T-helper 1 cell treated with Interleukin-12 subunit alpha and Interleukin-12 subunit beta and Interleukin-4 antibody, amounts not matched to agents 30 ng/mL and 1 ng/mL, for 36 hours (primary cell): Measurements from ENCODE around the gene LNPK. TPM values are rescaled to one million over a fixed set of nuclear protein-coding genes. Genes with fewer than 3 reads are reported as not detected.
"Not testable (repeated sequence)": the region's sequence is repeated elsewhere in the genome, so short reads cannot be mapped to it uniquely, and the experiment has no call there.

Experiments used
- intact Hi-C: fragments of 100-400 bp; cut with micrococcal nuclease; formaldehyde crosslinking; loops from one replicate; pipeline ENCODE4 v1.15.1; 2024
- total RNA-seq: library from RNA; stranded (reverse); gene quantifications from 2 replicates; pipeline ENCODE4 v1.2.3, GENCODE V29; 2022

LNPK gene, protein sequence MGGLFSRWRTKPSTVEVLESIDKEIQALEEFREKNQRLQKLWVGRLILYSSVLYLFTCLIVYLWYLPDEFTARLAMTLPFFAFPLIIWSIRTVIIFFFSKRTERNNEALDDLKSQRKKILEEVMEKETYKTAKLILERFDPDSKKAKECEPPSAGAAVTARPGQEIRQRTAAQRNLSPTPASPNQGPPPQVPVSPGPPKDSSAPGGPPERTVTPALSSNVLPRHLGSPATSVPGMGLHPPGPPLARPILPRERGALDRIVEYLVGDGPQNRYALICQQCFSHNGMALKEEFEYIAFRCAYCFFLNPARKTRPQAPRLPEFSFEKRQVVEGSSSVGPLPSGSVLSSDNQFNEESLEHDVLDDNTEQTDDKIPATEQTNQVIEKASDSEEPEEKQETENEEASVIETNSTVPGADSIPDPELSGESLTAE
- 34.9 and 35.6 TPM in 2 replicates for total RNA-seq

DNA sequence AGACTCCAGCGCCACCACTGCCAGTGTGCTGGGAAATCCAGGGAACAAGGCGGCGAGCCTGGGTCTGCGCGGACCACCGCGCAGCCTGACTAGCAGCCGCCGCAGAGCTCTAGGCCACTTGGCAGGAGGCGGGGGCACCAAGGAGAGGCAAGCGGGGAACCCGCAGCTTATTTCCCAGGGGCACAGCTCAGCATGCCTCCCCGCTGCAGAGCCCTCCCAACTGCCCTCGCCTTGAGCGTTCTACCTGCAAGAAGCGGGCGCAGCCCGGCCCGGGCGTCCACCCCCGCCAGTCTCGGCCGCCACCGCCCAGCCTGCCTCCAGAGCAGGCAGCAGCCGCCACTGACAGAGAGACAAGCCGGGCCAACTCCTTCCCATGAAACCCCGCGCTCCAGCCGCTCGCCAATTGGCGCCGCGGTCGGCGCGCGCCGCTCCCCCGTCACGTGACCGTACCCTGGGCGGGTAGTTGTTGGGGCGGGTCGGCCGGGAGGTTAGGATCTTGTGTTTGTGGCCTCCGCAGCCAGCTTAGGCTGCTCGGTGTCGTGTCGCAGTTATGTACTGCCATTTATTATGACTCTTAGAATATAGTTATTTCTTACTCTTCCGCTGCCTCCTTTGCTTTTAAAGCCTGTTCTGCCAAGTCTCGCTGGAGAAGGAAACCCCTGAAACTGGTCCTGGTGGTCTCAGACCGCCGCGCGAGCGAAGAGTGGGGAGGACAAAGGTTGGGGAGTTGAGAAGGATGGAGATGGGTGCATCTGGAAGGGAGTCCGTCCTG lies at the start of gene LNPK:
TSS of gene LNPK (minus strand) at position 352 of the 772 bp plus-strand sequence. CDS start 6,683 bp downstream, outside the sequence.
- intact Hi-C loops: loop anchor here (1.0 to 10.0 kb wide), 17 partner anchors 9 to 1753 kb away; partner anchors contain the start of genes AGPS, ATF2, ATP5MC3 and GPR155

DNA sequence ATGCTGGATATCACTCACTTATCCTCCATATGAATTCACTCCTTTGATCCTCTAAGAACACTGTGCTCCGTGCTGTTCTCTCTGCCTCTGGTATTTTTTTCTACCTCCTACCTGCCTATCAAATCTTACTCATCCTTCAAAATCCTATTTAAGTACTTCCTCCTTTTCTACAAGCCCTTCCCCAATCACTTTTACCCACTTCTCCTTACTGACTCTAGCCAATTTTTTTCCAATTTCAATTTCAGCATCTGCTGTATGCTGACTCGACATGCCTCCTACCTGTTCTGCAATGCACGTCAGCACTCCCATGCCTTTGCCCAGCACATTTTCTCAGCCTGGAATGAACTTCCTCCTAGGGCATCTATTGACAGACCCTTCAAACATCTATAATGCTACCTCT lies 37.3 kb upstream of the LNPK start:
- intact Hi-C loops: no loop called here

DNA sequence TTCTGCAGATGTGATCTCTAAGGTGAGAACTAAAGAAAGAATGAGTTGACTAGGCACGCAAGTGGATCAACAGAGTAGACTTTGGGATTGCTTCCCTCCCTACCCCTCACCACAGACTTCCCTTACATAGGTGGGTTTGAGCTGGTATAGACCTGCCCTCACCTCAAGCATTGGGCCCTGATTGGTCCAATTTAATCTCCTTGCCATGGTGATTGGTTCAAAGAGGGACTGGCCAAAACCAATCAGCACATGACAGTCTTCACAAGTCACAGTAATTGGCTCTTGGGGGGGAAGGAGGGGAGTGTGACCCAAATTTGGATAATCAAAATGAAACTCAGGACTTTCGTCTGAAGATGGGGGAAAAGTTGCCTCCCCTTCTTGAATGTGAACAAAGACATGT lies 36.6 kb upstream of the LNPK start:
- intact Hi-C loops: no loop called here

DNA sequence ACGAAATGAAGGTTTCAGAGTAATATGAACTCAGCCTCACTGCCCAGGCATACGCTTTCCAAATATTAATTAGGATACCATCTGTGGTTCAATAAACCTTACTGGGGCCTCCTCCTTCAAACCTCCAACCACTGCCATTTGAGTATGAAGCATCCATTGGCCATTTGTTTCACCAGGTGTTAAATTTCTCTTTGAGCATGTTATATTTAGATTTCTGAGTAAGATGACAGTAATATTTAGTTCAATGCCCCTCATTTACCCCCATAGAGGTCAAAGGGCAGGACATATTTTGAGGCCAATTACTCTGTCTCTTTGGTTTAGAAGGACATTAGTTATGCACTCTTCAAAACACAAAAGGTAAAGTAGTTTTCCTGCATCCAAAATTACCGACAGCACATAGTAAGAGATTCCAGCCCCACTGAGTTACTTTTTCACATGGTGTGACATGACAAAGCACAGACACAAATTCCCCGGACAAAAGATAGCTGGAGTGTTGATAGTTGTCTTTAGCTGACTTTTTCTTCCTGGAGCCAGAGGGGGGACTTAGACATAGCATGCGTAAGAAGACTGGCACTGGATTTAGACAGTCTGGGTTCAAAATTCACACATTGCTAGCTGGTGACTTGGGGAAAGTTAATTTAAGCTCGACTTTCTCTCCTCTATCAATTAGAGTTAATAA lies 33.1 kb upstream of the LNPK start:
- intact Hi-C loops: no loop called here

DNA sequence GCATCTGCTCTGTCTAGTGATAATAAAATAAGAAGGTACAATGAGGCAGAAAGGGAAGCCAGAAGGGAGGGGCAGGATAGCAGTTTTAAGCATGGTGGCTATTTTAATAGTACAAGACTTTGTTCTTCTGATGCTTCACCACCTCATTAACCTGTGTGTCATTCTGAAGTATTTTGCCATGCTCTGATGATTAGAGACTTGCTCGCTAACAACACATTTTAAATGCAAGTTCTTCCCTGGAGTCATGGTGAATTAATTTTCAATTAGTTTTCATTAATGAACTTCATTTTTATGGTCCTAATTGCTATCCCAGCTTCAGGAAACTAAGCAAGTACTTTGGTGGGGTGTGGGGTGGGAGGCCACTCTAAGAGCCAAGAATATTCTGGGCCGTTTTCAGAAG lies 25.7 kb upstream of the LNPK start:
- intact Hi-C loops: no loop called here

DNA sequence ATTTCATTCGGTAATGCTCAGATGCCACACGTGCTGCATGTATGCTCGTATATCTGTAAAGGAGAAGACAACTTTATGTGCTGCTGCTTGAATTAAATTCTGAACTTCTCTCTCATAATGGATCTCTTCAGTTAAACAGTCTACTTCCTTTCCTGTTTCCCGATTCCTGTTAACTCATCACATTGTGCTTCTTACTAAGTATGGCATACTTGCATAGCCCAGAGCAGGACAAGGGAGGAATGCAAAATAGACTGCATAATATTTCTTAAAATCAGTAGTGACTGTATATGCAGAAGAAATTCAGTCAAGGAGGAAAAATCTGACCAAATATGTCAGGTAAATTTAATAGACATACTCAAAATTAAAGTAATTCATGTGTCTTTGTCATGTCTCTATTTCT lies 23.9 kb upstream of the LNPK start:
- intact Hi-C loops: no loop called here

DNA sequence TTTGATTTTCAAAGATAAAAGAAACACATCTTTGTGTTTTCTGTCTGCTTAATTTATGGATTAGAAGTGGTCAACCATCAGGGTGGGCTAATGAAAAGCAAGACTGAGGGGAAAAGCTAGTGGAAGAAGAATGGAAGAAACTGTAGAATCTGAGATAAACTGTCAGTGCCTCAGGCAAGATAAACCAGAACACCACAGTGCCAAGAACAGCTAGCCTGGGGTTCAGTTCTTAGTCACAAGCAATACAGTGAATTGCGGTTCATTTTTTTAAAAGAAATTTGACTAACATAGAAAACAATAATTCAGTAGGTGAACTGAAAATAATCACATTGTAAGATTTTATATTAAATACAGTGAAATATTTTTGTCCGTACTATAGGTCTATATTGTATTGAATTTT lies 22.0 kb upstream of the LNPK start:
- intact Hi-C loops: no loop called here

DNA sequence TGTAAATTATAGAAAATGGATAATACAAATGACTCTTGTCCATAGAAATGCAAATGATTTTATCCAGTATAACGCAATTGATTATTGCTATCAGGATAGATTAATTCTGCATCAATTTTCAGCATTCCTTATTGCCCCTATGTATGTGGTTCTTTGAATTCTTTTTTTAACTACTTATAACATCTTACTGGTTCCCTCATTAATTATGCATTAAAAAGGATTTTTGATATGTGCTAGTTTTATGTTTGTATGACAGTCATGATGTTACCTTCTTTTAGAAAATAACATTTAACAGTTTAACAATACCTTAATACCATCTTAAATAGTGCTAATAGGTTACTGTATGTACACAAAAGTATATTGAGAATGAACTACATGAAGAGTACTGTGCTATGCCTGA lies 20.0 kb upstream of the LNPK start:
- intact Hi-C loops: no loop called here

DNA sequence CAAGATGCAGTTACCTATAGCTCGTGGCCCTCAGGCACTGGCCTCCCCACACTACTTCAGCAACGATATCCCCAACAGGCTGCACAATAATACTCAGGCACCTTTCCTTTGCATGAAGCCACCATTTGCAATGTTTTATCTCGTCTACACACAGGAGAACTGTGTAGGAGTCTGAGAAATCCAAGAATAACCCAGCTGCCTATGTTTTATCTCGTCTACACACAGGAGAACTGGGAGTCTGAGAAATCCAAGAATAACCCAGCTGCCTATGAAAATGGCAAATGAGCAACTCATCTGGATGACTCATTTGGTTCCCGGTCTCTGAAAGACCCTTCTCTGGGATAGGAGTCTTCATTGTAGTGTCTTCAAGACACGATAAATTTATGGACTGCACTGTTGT lies 18.3 kb upstream of the LNPK start:
- intact Hi-C loops: no loop called here

DNA sequence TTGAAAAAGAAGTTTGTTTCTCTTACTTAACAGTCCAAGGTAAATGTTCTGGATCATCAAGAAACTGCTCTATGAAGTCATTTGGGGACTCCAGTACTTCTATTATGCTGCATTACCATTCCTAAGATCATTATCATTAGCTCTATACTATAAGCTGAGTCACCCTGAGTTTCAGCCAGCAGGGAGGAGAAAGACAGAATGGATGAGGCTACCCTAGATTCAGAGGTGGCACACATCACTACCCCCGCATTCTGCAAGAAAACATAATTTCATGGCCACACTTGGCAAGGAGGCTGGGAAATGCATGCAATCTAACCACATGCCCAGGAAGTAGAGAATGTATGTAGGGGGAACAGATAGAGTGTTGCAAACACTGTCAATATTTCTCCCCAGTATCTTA lies 16.6 kb upstream of the LNPK start:
- intact Hi-C loops: no loop called here

DNA sequence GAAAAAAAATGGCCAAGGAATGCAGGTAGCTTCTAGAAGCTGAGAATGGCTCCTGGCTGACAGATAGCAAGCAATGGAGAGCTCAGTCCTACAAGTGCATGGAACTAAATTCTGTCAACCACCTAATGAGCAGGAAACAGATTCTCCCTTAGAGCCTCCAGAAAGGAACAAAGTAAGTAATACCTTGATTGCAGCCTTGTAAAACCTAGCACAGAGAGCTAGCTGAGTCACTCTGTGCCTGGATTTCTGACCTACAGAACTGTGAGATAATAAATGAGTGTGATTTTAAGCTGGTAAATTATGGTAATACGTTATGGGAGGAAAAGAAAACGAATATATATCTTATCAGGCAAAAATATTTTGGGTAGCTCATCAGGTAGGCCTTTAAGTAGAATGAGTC lies 7.4 kb upstream of the LNPK start:
- intact Hi-C loops: loop anchor here (10.0 kb wide), 3 partner anchors 815 to 1375 kb away; no protein-coding TSS in a partner anchor

DNA sequence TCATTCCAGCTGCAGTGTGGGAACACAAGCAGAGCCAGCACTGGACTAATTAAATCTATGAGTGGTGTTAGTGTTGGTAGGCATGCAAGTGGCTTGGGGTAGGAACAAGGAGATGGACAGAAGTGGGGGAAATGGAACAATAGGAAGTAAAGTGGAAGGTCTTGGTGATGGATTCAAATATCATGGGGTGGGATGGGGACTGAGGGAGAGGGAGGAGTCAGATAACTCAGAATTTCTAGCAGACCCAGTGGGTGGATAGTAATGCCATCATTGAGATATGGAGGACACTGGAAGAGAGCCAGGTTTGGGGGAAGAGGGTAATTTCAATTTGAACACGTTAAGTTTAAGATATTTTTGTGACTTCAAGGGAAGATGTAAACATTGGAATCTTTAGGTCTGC lies 2.9 kb upstream of the LNPK start:
- intact Hi-C loops: loop anchor here (5.0 to 10.0 kb wide), 6 partner anchors 820 to 1608 kb away; partner anchors contain the start of genes AGPS and SCRN3

DNA sequence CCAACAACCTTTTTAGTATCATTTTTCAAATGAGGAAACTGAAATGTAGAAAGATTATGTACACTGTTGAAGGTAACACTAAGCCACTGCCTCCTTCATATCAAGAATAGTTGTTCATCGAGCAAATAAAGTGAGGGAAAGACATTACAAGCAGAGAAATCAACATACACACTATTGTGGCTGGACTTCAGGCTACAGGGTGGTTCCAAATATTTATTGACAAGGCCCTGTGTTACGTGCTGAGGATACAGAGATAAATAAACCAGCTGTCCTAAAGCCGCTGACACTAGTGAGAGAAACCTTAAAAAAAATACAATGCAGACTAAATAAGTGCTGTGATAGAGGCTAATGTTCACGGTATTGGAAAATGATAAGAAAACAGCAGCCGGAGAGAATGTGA lies 1.9 kb upstream of the LNPK start:
- intact Hi-C loops: loop anchor here (2.0 to 10.0 kb wide), 11 partner anchors 821 to 1755 kb away; partner anchors contain the start of genes AGPS, ATF2, OLA1 and SCRN3

DNA sequence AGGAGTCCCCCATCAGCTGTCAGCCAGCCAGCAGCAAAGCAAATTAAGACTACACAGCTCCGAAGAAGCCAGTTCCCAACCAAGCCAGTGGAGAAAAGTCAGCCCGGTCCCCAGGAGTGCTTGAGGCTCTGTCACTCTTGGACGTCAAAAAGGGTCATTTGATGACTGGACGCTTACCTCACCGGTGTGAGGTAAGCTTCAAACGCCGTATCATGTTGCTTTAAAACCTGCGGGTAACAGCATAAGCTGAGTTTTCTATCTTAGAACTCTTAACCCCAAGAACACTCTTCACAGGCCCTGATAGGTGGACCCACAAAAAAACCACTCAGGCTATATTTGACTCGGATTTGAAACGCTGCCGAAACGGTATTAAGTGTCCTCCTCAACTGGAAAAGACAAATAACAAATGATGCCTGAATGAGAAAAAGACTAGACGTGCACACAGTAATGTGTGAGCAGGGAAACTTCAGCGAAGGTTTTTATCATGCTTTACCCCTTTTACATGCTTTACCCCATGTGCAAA lies 682 bp upstream of the LNPK start:
- intact Hi-C loops: loop anchor here (1.0 to 10.0 kb wide), 14 partner anchors 267 to 1754 kb away; partner anchors contain the start of genes AGPS, ATF2, GPR155 and MTX2

DNA sequence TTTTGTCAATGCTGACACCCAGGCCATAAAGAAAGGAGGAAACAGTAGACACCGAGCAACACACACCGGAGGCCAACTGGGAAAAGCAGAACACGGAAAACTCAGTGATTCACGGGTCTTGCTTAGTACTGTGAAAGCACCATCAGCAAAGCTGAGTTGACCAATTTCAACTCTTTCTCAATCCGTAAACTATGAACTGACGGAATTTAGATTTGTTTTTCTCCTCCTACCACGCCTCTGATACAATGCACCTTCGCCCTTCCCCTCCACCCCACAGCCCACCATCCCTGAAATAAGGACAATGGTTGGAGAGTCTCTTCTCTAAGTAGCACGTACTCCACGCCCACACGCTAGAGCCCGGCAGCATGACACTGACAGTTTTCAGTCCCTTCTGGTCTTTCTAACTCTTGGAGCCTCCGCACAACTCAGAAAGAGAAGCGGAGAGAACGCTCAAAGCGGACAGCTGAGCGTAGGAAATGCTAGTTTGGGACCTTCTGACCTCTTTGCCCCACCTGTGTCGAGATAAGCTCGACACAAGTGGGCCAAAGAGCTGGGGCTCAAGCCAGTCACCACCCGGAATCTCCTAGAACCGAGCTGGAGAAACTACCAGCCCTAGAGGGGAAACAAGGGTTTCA lies 669 bp downstream of the LNPK start:
- intact Hi-C loops: loop anchor here (1.0 to 10.0 kb wide), 9 partner anchors 8 to 1604 kb away; partner anchors contain the start of genes AGPS, ATP5MC3 and SCRN3

DNA sequence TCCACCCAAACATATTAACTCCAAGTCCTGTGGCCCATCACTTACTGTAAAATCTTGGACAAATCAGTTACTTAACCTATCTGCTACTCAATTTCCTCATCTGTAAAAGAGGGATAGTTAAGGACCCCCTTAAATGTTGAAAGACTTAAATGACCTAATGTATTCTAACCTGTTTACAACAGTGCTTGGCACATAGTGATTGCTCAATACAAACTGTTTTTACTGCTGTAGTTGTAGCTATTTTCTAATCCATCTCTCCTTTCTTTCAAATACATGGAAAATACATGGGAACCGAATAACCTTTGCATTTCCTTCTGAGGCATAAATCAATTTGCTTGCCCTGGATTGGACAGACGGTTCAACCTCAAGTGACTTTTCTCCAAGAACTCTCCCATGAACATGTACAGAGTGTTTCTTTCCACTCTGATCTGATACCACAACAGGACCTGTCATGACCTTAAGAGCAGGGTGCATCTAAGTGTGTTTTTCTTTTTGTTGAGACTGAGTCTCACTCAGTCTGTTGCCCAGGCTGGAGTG lies 2.7 kb downstream of the LNPK start:
- intact Hi-C loops: no loop called here

DNA sequence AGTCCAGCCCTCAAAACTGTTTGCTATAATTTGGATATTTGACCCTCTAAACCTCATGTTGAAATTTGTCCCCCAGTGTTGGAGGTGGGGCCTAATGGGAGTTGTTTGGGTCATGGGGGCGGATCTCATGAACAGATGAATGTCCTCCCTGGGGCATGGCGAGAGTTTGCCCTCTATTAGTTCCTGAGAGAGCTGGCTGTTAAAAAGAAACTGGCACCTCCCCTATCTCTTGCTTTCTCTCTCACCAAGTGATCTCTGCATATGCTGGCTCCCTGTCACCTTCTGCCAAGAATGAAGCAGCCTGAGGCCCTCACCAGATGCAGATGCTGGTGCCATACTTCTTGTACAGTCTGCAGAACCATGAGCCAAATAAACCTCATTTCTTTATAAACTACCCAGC lies 12.0 kb downstream of the LNPK start:
- intact Hi-C loops: loop anchor here (2.0 kb wide), 1 partner anchor 21 kb away; no protein-coding TSS in a partner anchor

DNA sequence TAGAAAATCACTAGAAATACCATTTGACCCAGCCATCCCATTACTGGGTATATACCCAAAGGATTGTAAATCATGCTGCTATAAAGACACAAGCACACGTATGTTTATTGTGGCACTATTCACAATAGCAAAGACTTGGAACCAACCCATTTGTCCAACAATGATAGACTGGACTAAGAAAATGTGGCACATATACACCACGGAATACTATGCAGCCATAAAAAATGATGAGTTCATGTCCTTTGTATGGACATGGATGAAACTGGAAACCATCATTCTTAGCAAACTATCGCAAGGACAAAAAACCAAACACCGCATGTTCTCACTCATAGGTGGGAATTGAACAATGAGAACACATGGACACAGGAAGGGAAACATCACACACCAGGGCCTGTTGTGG lies 14.9 kb downstream of the LNPK start:
- intact Hi-C loops: not testable (repeated sequence)

DNA sequence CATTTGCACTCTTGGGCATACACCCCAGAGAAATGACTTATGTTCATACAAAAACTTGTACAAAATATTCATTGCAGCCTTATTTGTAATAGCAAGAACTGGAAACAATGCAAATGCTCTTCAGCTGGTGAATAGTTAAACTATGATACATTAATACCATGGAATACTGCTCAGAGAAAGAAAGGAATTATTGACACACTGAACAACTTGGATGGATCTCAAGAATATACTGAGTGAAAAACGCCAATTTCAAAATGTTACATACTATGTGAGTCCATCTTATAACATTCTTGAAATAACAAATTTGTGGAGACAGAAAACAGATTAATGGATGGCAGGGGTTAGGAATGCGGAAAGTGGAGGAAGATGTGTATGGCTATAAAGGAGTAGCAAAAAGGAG lies 17.2 kb downstream of the LNPK start:
- intact Hi-C loops: no loop called here

DNA sequence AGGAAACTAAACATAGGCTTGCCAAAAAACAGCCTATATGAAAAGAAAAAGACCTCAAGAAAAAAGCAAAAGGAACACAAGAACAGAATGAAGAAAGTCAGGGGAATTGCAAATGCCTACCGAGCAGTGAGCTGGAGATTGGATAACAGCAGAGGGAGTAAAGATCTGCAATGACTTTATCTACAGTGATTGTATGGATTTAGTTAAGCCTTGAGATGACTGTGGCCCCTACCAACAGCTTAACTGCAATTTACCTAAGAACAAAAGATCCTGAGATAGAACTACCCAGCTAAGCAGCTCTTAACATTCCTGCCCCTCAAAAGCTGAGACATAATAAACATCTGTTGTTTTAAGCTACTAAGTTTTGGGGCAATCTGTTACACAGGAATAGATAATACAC lies 20.5 kb downstream of the LNPK start:
- intact Hi-C loops: no loop called here
